Measurements from ENCODE around the gene CERS2. TPM values are rescaled to one million over a fixed set of nuclear protein-coding genes. Genes with fewer than 3 reads are reported as not detected.

CERS2 gene
- total and polyA plus RNA-seq, 10 of the 15 experiments (the other 5 are each of a cell fraction or from before 2014, with no cell fraction given) = 9.2 to 87.9 (median 50.8) TPM

- Histone ChIP-seq H3K27ac (ENCODE audit: control insufficient read depth, insufficient read depth) (no peak within 1 kb of the TSS), H3K79me2 (ENCODE audit: control insufficient read depth, insufficient read depth, low read length) (no peaks in the 10 kb centered on the region), H4K20me1 (ENCODE audit: control insufficient read depth, insufficient read depth) (no peaks in the 10 kb centered on the region), H3K4me2 (ENCODE audit: control insufficient read depth, insufficient read depth) (no peak within 1 kb of the TSS), H3K9ac (ENCODE audit: control insufficient read depth, insufficient read depth, low read length) (no peak within 1 kb of the TSS), H3K9me3 (replicated peaks; ENCODE audit: control insufficient read depth, insufficient read depth, low read length) (no peaks in the 10 kb centered on the region), H3K27me3 (replicated peaks in 1 of 2; ENCODE audit: control insufficient read depth in 2 of 2, insufficient read depth in 2 of 2, low read length in 1 of 2) (no peaks in the 10 kb centered on the region; a peak in 1 of 4 replicates), H3K4me3 (no peak within 1 kb of the TSS), H3K4me1 (ENCODE audit: control insufficient read depth, insufficient read depth, low read length) (no peaks in the 10 kb centered on the region), H2AFZ (ENCODE audit: control insufficient read depth, low read depth, low read length) (no peak within 1 kb of the TSS), H3K36me3 (ENCODE audit: control insufficient read depth in 2 of 2, insufficient read depth in 2 of 2, low read length in 1 of 2) (no peaks in the 10 kb centered on the region)
- BruUV-seq (replicated peaks) = no TSS peak
- no peak for TF ChIP-seq CREB1 (IDR thresholded peaks at IDR 0.05; ENCODE audit: low read depth)
- TF ChIP-seq POLR2A (IDR thresholded peaks at IDR 0.05; ENCODE audit: low read depth, low read length) = no peak
- TF ChIP-seq POU2F2 (IDR thresholded peaks at IDR 0.05; ENCODE audit: borderline replicate concordance, low read depth, low read length) = no peak
- no peak for TF ChIP-seq PBX3 (IDR thresholded peaks at IDR 0.05; ENCODE audit: insufficient replicate concordance, low read depth, low read length)
- TF ChIP-seq NFYA (IDR thresholded peaks at IDR 0.05; ENCODE audit: borderline replicate concordance, low read depth, low read length) = no peak
- intact Hi-C loops (cut with micrococcal nuclease; ENCODE audit: unreplicated experiment) = no loop called here
- DNase-seq (ENCODE audit: low read depth, low spot score) (no peak), FAIRE-seq (no peak), ATAC-seq (peak; percentile 43)
- 22% methylated on average over 10 of the region's 12 CpGs for WGBS (ENCODE audit: insufficient coverage, insufficient replicate concordance, low lambda C conversion rate, missing lambda C conversion rate)
- RAD21 ChIA-PET (ENCODE audit: unreplicated experiment) = interaction anchor here (1.8 to 4.1 kb wide), 2 partner anchors 14 to 24 kb away, joined by 4 to 19 read pairs; partner anchors contain the start of gene MINDY1
- POLR2A ChIA-PET = interaction anchor here (0.6 kb wide), 1 partner anchor 113 kb away, joined by 3 read pairs; no protein-coding TSS in a partner anchor
- in situ Hi-C loops (cut with MboI) = no loop called here
- CTCF ChIA-PET = interaction anchor here (0.5 to 15.8 kb wide), 10 partner anchors 9 to 726 kb away, joined by 3 to 252 read pairs (median 3); partner anchors contain the start of gene MINDY1
- SMC1A ChIA-PET (ENCODE audit: uncharacterized antibody, unreplicated experiment) = interaction anchor here (0.6 kb wide), 1 partner anchor 307 kb away, joined by 3 read pairs; no protein-coding TSS in a partner anchor
Measured at GRCh38 chr1:150981805-150982712, 7.4 kb upstream of the CERS2 start, which contains the start of gene ANXA9. Gene ANXA9, plus strand, starts transcription at chr1:150982292. Its CDS starts 814 bp downstream, at chr1:150983106.

Measured in GM12878 (cell line).